GM12878 (cell line): ENCODE results near the gene KCTD6.

Experiments
- KDM1A ChIP-seq: fragments of 200-600 bp; sonication (generic); IDR thresholded peaks from 2 replicates; pipeline ENCODE4 v1.6.1; 2016; ENCODE audit warnings: borderline replicate concordance
- RAD21 ChIP-seq: IDR thresholded peaks from 2 replicates; pipeline ENCODE4 v1.6.1; 2011; ENCODE audit warnings: mild to moderate bottlenecking, low read depth, low read length, moderate library complexity; ENCODE audit not compliant: insufficient read depth
- REST ChIP-seq: IDR thresholded peaks from 2 replicates; pipeline ENCODE4 v1.6.1; 2012; ENCODE audit warnings: mild to moderate bottlenecking, low read depth, low read length
- YY1 ChIP-seq: IDR thresholded peaks from 2 replicates; pipeline ENCODE4 v1.6.1; 2011; ENCODE audit warnings: low read depth, mild to moderate bottlenecking, low read length
- ZBTB33 ChIP-seq: fragments of 450-650 bp; IDR thresholded peaks from 2 replicates; pipeline ENCODE4 v1.6.1; 2017; ENCODE audit warnings: mild to moderate bottlenecking
- TF ChIP-seq, protein P1 (sequence below), 3 experiments: IDR thresholded peaks in 2 of 3; conservative IDR thresholded peaks in 1 of 3; 2 replicates each; pipeline ENCODE4 v1.5.1; 2011; ENCODE audit warnings: low read depth in 3 of 3, low read length in 3 of 3, mild to moderate bottlenecking in 3 of 3, control low read depth in 2 of 3, moderate library complexity in 2 of 3, inconsistent platforms in 1 of 3, mixed read lengths in 1 of 3; ENCODE audit not compliant: control insufficient read depth in 2 of 3, insufficient read depth in 1 of 3; ENCODE audit errors: extremely low read depth in 1 of 3
- TF ChIP-seq, protein P2 (sequence below): IDR thresholded peaks from 2 replicates; pipeline ENCODE4 v1.6.1; 2012; ENCODE audit warnings: improper control_type of control experiment, low read depth, low read length; ENCODE audit not compliant: insufficient replicate concordance

GRCh38 chr3:58526515-58526957 is 34.6 kb downstream of the KCTD6 start:
- TF ChIP-seq, protein P1, sequence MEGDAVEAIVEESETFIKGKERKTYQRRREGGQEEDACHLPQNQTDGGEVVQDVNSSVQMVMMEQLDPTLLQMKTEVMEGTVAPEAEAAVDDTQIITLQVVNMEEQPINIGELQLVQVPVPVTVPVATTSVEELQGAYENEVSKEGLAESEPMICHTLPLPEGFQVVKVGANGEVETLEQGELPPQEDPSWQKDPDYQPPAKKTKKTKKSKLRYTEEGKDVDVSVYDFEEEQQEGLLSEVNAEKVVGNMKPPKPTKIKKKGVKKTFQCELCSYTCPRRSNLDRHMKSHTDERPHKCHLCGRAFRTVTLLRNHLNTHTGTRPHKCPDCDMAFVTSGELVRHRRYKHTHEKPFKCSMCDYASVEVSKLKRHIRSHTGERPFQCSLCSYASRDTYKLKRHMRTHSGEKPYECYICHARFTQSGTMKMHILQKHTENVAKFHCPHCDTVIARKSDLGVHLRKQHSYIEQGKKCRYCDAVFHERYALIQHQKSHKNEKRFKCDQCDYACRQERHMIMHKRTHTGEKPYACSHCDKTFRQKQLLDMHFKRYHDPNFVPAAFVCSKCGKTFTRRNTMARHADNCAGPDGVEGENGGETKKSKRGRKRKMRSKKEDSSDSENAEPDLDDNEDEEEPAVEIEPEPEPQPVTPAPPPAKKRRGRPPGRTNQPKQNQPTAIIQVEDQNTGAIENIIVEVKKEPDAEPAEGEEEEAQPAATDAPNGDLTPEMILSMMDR (IDR thresholded peaks at IDR 0.05 in 2 of 3, conservative IDR thresholded peaks at IDR 0.05 in 1 of 3; ENCODE audit: control insufficient read depth in 2 of 3, extremely low read depth in 1 of 3, insufficient read depth in 1 of 3, low read depth in 3 of 3, low read length in 3 of 3), result no peak
- TF ChIP-seq ZBTB33 (no peak), REST (no peak), YY1 (no peak), RAD21 (no peak), KDM1A (no peak)
- TF ChIP-seq, protein P2, sequence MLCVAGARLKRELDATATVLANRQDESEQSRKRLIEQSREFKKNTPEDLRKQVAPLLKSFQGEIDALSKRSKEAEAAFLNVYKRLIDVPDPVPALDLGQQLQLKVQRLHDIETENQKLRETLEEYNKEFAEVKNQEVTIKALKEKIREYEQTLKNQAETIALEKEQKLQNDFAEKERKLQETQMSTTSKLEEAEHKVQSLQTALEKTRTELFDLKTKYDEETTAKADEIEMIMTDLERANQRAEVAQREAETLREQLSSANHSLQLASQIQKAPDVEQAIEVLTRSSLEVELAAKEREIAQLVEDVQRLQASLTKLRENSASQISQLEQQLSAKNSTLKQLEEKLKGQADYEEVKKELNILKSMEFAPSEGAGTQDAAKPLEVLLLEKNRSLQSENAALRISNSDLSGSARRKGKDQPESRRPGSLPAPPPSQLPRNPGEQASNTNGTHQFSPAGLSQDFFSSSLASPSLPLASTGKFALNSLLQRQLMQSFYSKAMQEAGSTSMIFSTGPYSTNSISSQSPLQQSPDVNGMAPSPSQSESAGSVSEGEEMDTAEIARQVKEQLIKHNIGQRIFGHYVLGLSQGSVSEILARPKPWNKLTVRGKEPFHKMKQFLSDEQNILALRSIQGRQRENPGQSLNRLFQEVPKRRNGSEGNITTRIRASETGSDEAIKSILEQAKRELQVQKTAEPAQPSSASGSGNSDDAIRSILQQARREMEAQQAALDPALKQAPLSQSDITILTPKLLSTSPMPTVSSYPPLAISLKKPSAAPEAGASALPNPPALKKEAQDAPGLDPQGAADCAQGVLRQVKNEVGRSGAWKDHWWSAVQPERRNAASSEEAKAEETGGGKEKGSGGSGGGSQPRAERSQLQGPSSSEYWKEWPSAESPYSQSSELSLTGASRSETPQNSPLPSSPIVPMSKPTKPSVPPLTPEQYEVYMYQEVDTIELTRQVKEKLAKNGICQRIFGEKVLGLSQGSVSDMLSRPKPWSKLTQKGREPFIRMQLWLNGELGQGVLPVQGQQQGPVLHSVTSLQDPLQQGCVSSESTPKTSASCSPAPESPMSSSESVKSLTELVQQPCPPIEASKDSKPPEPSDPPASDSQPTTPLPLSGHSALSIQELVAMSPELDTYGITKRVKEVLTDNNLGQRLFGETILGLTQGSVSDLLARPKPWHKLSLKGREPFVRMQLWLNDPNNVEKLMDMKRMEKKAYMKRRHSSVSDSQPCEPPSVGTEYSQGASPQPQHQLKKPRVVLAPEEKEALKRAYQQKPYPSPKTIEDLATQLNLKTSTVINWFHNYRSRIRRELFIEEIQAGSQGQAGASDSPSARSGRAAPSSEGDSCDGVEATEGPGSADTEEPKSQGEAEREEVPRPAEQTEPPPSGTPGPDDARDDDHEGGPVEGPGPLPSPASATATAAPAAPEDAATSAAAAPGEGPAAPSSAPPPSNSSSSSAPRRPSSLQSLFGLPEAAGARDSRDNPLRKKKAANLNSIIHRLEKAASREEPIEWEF, result no peak
